Mesendoderm (in vitro differentiated cells): ENCODE measurements around the gene ADRA2C.
A peak's percentile ranks its signal among the peaks of the same experiment; 100 is the strongest.

ENCODE experiments used
- DNase-seq: peaks from one replicate; pipeline ENCODE4 v3.0.0; 2013
- H2AK5ac ChIP-seq: 2 replicates; pipeline ENCODE4 v1.6.1; 2013; ENCODE audit warnings: low read length, inconsistent platforms
- H2BK120ac ChIP-seq: 2 replicates; pipeline ENCODE4 v1.6.1; 2013; ENCODE audit warnings: low read depth, mild to moderate bottlenecking, low read length, moderate library complexity, mixed read lengths
- H2BK15ac ChIP-seq: replicated peaks from 2 replicates; pipeline ENCODE4 v1.6.1; 2013; ENCODE audit warnings: low read depth, mild to moderate bottlenecking, moderate library complexity
- H2BK5ac ChIP-seq: 2 replicates; pipeline ENCODE4 v1.6.1; 2013; ENCODE audit warnings: low read length, inconsistent platforms
- H3K18ac ChIP-seq: 2 replicates; pipeline ENCODE4 v1.6.1; 2013; ENCODE audit warnings: mild to moderate bottlenecking, low read length, mixed read lengths
- H3K23ac ChIP-seq: one replicate; pipeline ENCODE4 v1.6.1; 2013; ENCODE audit warnings: low read length
- H3K27ac ChIP-seq: 2 replicates; pipeline ENCODE4 v1.5.1; 2013; ENCODE audit warnings: low read depth, mild to moderate bottlenecking, inconsistent platforms, low read length, moderate library complexity
- H3K27me3 ChIP-seq: 2 replicates; pipeline ENCODE4 v1.6.1; 2013; ENCODE audit warnings: low read length, control low read depth, mild to moderate bottlenecking, inconsistent platforms; ENCODE audit not compliant: insufficient read depth, poor library complexity
- H3K36me3 ChIP-seq: 2 replicates; pipeline ENCODE4 v1.6.1; 2013; ENCODE audit warnings: low read length, inconsistent platforms; ENCODE audit not compliant: control insufficient read depth, insufficient read depth
- H3K4ac ChIP-seq: one replicate; pipeline ENCODE4 v1.6.1; 2013; ENCODE audit warnings: low read depth, mild to moderate bottlenecking, low read length, moderate library complexity
- H3K4me1 ChIP-seq: 2 replicates; pipeline ENCODE4 v1.6.1; 2013; ENCODE audit warnings: low read depth, low read length, inconsistent platforms; ENCODE audit not compliant: control insufficient read depth
- H3K4me2 ChIP-seq: 2 replicates; pipeline ENCODE4 v1.6.1; 2013; ENCODE audit warnings: low read length
- H3K4me3 ChIP-seq: 2 replicates; pipeline ENCODE4 v1.5.1; 2013; ENCODE audit warnings: mild to moderate bottlenecking, low read length
- H3K56ac ChIP-seq: one replicate; pipeline ENCODE4 v1.6.1; 2013; ENCODE audit warnings: low read length
- H3K79me1 ChIP-seq: 2 replicates; pipeline ENCODE4 v1.6.1; 2013; ENCODE audit warnings: low read length, inconsistent platforms
- H3K79me2 ChIP-seq: 2 replicates; pipeline ENCODE4 v1.6.1; 2013; ENCODE audit warnings: mild to moderate bottlenecking, low read length; ENCODE audit not compliant: control insufficient read depth, insufficient read depth
- H3K9ac ChIP-seq: 2 replicates; pipeline ENCODE4 v1.6.1; 2013; ENCODE audit warnings: low read length, inconsistent platforms
- H4K5ac ChIP-seq: one replicate; pipeline ENCODE4 v1.6.1; 2013; ENCODE audit warnings: low read length
- H4K8ac ChIP-seq: one replicate; pipeline ENCODE4 v1.6.1; 2013; ENCODE audit warnings: low read depth, mild to moderate bottlenecking, control low read depth, low read length, moderate library complexity
- whole genome bisulfite sequencing: extraction: QIAGEN DNeasy Blood & Tissue Kit; methylation state at CpG from one replicate; pipeline ENCODE4 v1.1.7; 2013; ENCODE audit warnings: low lambda C conversion rate, missing lambda C conversion rate; ENCODE audit not compliant: insufficient coverage; ENCODE audit errors: extremely low coverage; 5-methylcytosine and 5-hydroxymethylcytosine counted together

ADRA2C gene

GRCh38 chr4:3809451-3810110 is 43.4 kb downstream of the ADRA2C start:
- peaks cover 2% of the 10 kb centered on the region for H3K4me1 ChIP-seq
- H3K56ac ChIP-seq: no peak overlapping the region
- DNase-seq: no peak
- no peak overlapping the region for H3K18ac ChIP-seq
- no peaks in the 10 kb centered on the region for H3K27me3 ChIP-seq
- no peak overlapping the region for H2BK15ac ChIP-seq
- H2AK5ac ChIP-seq: peak overlapping the region; percentile 43
- no peak overlapping the region for H3K23ac ChIP-seq
- H3K4ac ChIP-seq: no peak overlapping the region
- no CpG with 5 or more reads among the region's 18 CpGs for whole genome bisulfite sequencing
- H3K9ac ChIP-seq: no peak overlapping the region
- no peak overlapping the region for H3K4me2 ChIP-seq
- H4K8ac ChIP-seq: no peak overlapping the region
- H3K4me3 ChIP-seq: no peak overlapping the region
- no peak overlapping the region for H2BK120ac ChIP-seq
- no peak overlapping the region for H3K27ac ChIP-seq
- no peaks in the 10 kb centered on the region for H3K79me2 ChIP-seq
- no peak overlapping the region for H4K5ac ChIP-seq
- no peaks in the 10 kb centered on the region for H3K36me3 ChIP-seq
- no peaks in the 10 kb centered on the region for H3K79me1 ChIP-seq
- H2BK5ac ChIP-seq: no peak overlapping the region

GRCh38 chr4:3810111-3810680 is 44.0 kb downstream of the ADRA2C start:
- H2BK120ac ChIP-seq: no peak overlapping the region
- H2AK5ac ChIP-seq: peak overlapping the region; percentile 9
- H3K18ac ChIP-seq: no peak overlapping the region
- WGBS: no CpG with 5 or more reads among the region's 15 CpGs
- no peak overlapping the region for H3K27ac ChIP-seq
- no peak overlapping the region for H3K4me2 ChIP-seq
- H3K23ac ChIP-seq: no peak overlapping the region
- no peak overlapping the region for H2BK15ac ChIP-seq
- no peaks in the 10 kb centered on the region for H3K79me1 ChIP-seq
- H4K8ac ChIP-seq: no peak overlapping the region
- no peaks in the 10 kb centered on the region for H3K79me2 ChIP-seq
- no peak overlapping the region for H3K9ac ChIP-seq
- H3K4ac ChIP-seq: no peak overlapping the region
- no peaks in the 10 kb centered on the region for H3K27me3 ChIP-seq
- no peak overlapping the region for H3K4me3 ChIP-seq
- DNase-seq: no peak
- H2BK5ac ChIP-seq: no peak overlapping the region
- H4K5ac ChIP-seq: no peak overlapping the region
- no peaks in the 10 kb centered on the region for H3K36me3 ChIP-seq
- H3K56ac ChIP-seq: no peak overlapping the region
- peaks cover 2% of the 10 kb centered on the region for H3K4me1 ChIP-seq

- no peaks in the 10 kb centered on the region for H3K36me3 ChIP-seq
- no CpG with 5 or more reads among the region's 20 CpGs for WGBS
- H3K27me3 ChIP-seq: no peaks in the 10 kb centered on the region
These were observed 44.8 kb downstream of the ADRA2C start for GRCh38 chr4:3810796-3811485.

DNA sequence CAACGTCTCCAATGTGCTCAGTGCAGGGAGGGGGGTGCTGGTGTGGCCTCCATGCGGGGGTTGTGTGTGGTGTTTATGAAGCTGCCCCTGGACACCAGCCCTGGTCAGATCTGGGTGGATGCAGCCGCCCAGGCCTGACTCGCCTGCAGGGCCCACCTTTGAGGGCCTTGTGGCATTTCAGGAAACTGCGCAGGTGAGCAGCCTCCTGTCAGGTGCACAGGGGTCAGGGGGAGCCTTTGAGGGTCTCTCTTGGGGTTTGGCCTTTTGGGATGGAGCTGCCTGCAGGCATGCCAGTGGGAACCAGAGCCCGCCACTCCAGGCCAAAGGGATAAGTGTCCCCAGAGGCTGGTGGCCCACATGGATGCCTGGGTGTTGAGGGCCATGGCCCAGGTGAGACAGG is 45.4 kb downstream of the ADRA2C start:
- no CpG with 5 or more reads among the region's 6 CpGs for WGBS
- no peak overlapping the region for H3K4me3 ChIP-seq
- H2AK5ac ChIP-seq: no peak overlapping the region
- no peak overlapping the region for H2BK15ac ChIP-seq
- no peak overlapping the region for H4K8ac ChIP-seq
- peaks cover 2% of the 10 kb centered on the region for H3K4me1 ChIP-seq
- H3K4me2 ChIP-seq: no peak overlapping the region
- H3K36me3 ChIP-seq: no peaks in the 10 kb centered on the region
- H3K56ac ChIP-seq: no peak overlapping the region
- no peaks in the 10 kb centered on the region for H3K79me1 ChIP-seq
- H3K27me3 ChIP-seq: no peaks in the 10 kb centered on the region
- no peak overlapping the region for H3K23ac ChIP-seq
- H3K79me2 ChIP-seq: no peaks in the 10 kb centered on the region
- H3K27ac ChIP-seq: no peak overlapping the region
- no peak overlapping the region for H3K18ac ChIP-seq
- no peak overlapping the region for H3K4ac ChIP-seq
- no peak overlapping the region for H2BK5ac ChIP-seq
- H2BK120ac ChIP-seq: no peak overlapping the region
- DNase-seq: no peak
- no peak overlapping the region for H3K9ac ChIP-seq
- no peak overlapping the region for H4K5ac ChIP-seq

More at GRCh38 chr4:3810796-3811485, 44.8 kb downstream of the ADRA2C start:
- Histone ChIP-seq H3K79me1 (no peaks in the 10 kb centered on the region), H2BK15ac (no peak overlapping the region), H3K4me1 (peaks cover 2% of the 10 kb centered on the region), H3K27ac (no peak overlapping the region), H3K56ac (no peak overlapping the region), H3K9ac (no peak overlapping the region), H2BK5ac (no peak overlapping the region), H3K23ac (no peak overlapping the region), H3K18ac (no peak overlapping the region), H4K5ac (no peak overlapping the region), H2AK5ac (no peak overlapping the region), H3K4me2 (no peak overlapping the region), H3K4me3 (no peak overlapping the region), H2BK120ac (no peak overlapping the region), H3K4ac (no peak overlapping the region), H4K8ac (no peak overlapping the region), H3K79me2 (no peaks in the 10 kb centered on the region)
- DNase-seq: no peak

GRCh38 chr4:3812211-3812934 is 46.2 kb downstream of the ADRA2C start:
- H3K56ac ChIP-seq: no peak overlapping the region
- no peaks in the 10 kb centered on the region for H3K27me3 ChIP-seq
- no peak overlapping the region for H3K4me2 ChIP-seq
- H3K4ac ChIP-seq: no peak overlapping the region
- no peak overlapping the region for H4K8ac ChIP-seq
- DNase-seq: no peak
- H3K27ac ChIP-seq: no peak overlapping the region
- H2BK120ac ChIP-seq: no peak overlapping the region
- H3K18ac ChIP-seq: no peak overlapping the region
- no CpG with 5 or more reads among the region's 19 CpGs for WGBS
- H4K5ac ChIP-seq: no peak overlapping the region
- H2BK5ac ChIP-seq: no peak overlapping the region
- H3K23ac ChIP-seq: no peak overlapping the region
- H3K9ac ChIP-seq: no peak overlapping the region
- H3K79me1 ChIP-seq: no peaks in the 10 kb centered on the region
- H3K36me3 ChIP-seq: no peaks in the 10 kb centered on the region
- no peaks in the 10 kb centered on the region for H3K4me1 ChIP-seq
- H2AK5ac ChIP-seq: no peak overlapping the region
- H3K4me3 ChIP-seq: no peak overlapping the region
- no peak overlapping the region for H2BK15ac ChIP-seq
- H3K79me2 ChIP-seq: no peaks in the 10 kb centered on the region
